Measurements from ENCODE around the gene ZNF607.
"Not testable (repeated sequence)": the region's sequence is repeated elsewhere in the genome, so short reads cannot be mapped to it uniquely, and the experiment has no call there.

ZNF607 gene

GRCh38 chr19:37719111-37719926 lies at the start of gene ZNF607:
Gene ZNF607 (minus strand): TSS chr19:37719761. CDS start chr19:37711618, 8,143 bp downstream.
- in situ Hi-C loops (cut with HindIII; ENCODE audit: low sequenced_read_pairs): no loop called here

- in situ Hi-C loops (cut with HindIII; ENCODE audit: low sequenced_read_pairs): no loop called here
These were observed 43.9 kb upstream of the ZNF607 start for GRCh38 chr19:37763488-37763887.

DNA sequence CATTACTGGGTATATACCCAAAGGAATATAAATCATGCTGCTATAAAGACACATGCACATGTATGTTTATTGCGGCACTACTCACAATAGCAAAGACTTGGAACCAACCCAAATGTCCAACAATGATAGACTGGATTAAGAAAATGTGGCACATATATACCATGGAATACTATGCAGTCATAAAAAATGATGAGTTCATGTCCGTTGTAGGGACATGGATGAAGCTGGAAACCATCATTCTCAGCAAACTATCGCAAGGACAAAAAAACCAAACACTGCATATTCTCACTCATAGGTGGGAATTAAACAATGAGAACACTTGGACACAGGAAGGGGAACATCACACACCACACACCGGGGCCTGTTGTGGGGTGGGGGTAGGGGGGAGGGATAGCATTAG lies 38.1 kb upstream of the ZNF607 start:
- in situ Hi-C loops (cut with HindIII; ENCODE audit: low sequenced_read_pairs): not testable (repeated sequence)

GRCh38 chr19:37738371-37738770 lies 18.8 kb upstream of the ZNF607 start:
- in situ Hi-C loops (cut with HindIII; ENCODE audit: low sequenced_read_pairs): no loop called here

GRCh38 chr19:37725181-37725580 lies 5.6 kb upstream of the ZNF607 start:
- in situ Hi-C loops (cut with HindIII; ENCODE audit: low sequenced_read_pairs): no loop called here

GRCh38 chr19:37719927-37720265 lies 335 bp upstream of the ZNF607 start:
- in situ Hi-C loops (cut with HindIII; ENCODE audit: low sequenced_read_pairs): no loop called here

GRCh38 chr19:37718304-37718703 lies 1.3 kb downstream of the ZNF607 start:
- in situ Hi-C loops (cut with HindIII; ENCODE audit: low sequenced_read_pairs): no loop called here

- in situ Hi-C loops (cut with HindIII; ENCODE audit: low sequenced_read_pairs): no loop called here
These were observed 3.4 kb downstream of the ZNF607 start for GRCh38 chr19:37716140-37716539.

DNA sequence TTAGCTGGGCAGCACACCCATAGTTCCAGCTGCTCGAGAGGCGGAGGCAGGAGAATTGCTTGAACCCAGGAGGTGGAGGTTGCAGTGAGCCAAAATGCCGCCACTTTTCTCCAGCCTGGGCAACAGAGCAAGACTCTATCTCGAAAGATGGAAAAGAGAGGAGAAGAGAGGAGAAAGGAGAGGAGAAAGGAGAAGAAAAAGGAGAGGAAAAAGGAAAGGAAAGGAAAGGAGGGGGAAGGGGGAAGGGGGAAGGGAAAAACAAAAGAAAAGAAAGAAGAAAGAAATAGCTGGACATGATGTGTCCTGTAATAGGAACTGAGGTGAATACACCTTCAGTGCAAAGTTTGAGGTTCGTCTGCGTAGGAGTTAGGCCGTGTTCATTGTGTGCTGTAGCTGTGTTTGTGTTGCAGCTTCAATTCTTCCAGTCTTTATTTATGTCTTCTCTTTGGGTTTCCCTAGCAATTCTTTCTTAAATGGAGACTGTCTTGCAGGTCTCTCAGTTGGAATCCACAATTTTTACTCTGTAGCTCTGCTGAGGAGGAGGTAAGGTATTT lies 13.4 kb downstream of the ZNF607 start:
- in situ Hi-C loops (cut with HindIII; ENCODE audit: low sequenced_read_pairs): no loop called here

GRCh38 chr19:37699057-37699456 lies 20.5 kb downstream of the ZNF607 start:
- in situ Hi-C loops (cut with HindIII; ENCODE audit: low sequenced_read_pairs): no loop called here

- in situ Hi-C loops (cut with HindIII; ENCODE audit: low sequenced_read_pairs): no loop called here
These were observed 21.3 kb downstream of the ZNF607 start for GRCh38 chr19:37698216-37698615.

- in situ Hi-C loops (cut with HindIII; ENCODE audit: low sequenced_read_pairs): no loop called here
These were observed 24.2 kb downstream of the ZNF607 start for GRCh38 chr19:37695144-37695899.

- in situ Hi-C loops (cut with HindIII; ENCODE audit: low sequenced_read_pairs): no loop called here
These were observed 26.5 kb downstream of the ZNF607 start for GRCh38 chr19:37692956-37693620.

- in situ Hi-C loops (cut with HindIII; ENCODE audit: low sequenced_read_pairs): no loop called here
These were observed 27.6 kb downstream of the ZNF607 start for GRCh38 chr19:37691881-37692504.

GRCh38 chr19:37683520-37683919 lies 36.0 kb downstream of the ZNF607 start:
- in situ Hi-C loops (cut with HindIII; ENCODE audit: low sequenced_read_pairs): no loop called here

DNA sequence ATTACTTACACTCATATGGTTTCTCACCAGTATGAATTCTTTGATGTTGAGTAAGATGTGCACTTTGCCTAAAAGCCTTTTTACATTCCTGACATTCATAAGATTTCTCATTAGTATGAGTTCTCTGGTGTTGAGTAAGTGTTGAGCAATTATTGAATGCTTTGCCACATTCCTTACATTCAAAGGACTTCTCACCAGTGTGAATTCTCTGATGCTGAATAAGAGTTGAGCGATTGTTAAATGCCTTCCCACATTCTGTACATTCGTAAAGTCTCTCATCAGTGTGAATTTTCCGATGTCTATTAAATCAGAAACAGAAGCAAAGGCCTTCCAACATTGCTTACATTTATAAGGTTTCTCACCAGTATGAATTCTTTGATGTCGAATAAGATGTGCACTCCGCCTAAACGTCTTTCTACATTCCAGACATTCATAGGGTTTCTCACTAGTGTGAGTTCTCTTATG lies 50.1 kb downstream of the ZNF607 start:
- in situ Hi-C loops (cut with HindIII; ENCODE audit: low sequenced_read_pairs): no loop called here

DNA sequence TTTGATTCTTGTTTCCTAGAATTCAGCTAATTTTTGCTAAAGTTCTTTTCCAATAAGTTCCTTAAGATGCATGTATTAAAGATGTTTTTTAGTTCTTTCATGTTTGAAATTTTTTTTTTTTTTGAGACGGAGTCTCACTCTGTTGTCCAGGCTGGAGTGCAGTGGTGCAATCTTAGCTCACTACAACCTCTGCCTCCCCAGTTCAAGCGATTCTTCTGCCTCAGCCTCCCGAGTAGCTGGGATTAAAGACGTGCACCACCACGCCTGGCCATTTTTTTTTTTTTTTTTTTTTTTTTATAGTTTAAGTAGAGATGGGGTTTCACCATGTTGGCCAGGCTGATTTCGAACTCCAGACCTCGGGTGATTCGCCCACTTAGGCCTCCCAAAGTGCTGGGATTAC lies 62.4 kb downstream of the ZNF607 start:
- in situ Hi-C loops (cut with HindIII; ENCODE audit: low sequenced_read_pairs): not testable (repeated sequence)

DNA sequence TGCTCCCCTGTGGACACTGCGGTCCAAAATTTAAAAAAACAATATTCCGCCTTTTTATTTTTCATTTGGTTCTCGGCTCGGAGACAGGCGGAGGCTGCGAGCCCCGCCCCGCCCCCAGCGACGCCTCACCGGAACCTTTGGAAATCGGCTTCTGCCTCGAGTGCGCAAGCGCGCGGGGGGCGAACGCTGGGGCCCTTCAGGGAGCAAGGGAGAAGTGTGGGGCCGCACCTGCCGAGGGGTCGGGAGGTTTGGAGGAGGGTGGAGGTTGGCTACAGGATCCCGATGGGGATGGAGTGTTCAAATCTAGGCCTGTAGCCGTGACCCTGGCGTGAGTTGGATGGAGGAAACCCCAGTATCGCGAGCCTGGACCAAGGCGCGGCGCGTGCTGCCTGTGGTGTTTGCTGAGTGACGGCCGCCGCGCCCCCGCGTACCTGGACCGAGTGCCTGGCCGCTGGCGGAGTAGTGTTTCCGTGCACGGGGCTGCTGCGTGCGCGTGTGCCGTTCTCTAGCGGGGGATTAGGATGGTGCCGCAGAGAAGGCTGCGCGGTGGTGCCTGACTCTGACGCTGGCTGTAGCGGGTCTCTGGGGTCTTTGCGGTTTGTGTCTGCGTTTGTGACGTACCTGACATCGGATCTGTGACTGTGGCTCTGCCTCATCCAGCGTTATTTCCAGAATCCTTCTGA lies 63.7 kb downstream of the ZNF607 start:
- in situ Hi-C loops (cut with HindIII; ENCODE audit: low sequenced_read_pairs): no loop called here

GRCh38 chr19:37655301-37655688 lies 64.3 kb downstream of the ZNF607 start, which contains the start of gene ZFP30:
Gene ZFP30 (minus strand): TSS chr19:37655465. CDS start chr19:37647822, 7,643 bp downstream.
- in situ Hi-C loops (cut with HindIII; ENCODE audit: low sequenced_read_pairs): no loop called here

GRCh38 chr19:37654629-37655300 lies 64.8 kb downstream of the ZNF607 start:
- in situ Hi-C loops (cut with HindIII; ENCODE audit: low sequenced_read_pairs): no loop called here
